HG03571 (cell line): Measurements from ENCODE around the gene SMIM9.
A peak's percentile ranks its signal among the peaks of the same experiment; 100 is the strongest.
"Not testable (repeated sequence)": the region's sequence is repeated elsewhere in the genome, so short reads cannot be mapped to it uniquely, and the experiment has no call there.

ENCODE experiments used
- ATAC-seq: cut with Tn5 transposase; IDR thresholded peaks from one replicate; pipeline ENCODE4 v1.9.1; 2021; ENCODE audit not compliant: unreplicated experiment

Gene SMIM9

DNA sequence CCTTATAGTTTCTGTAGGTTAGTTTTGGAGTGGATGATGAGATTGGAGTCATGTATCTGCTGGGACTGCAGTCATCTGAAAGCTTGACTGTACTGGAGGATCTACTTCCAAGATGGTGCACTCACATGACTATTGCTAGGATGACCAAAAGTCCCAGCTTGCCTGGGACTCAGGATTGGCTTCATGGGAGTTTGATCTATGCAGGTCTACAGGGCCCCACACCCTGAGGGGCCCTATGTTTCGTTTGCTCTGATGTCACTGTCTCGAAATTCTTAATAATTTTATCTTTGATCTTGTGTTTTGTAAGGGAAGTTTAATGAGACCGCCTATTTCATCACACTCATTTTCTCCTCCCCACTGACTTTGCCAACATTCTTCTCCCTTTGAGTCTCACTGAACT is at the start of gene SMIM9:
Gene SMIM9, minus strand, starts transcription at position 101 of the 400 bp plus-strand sequence. CDS start 3,806 bp downstream, outside the sequence.
- no peak for ATAC-seq

DNA sequence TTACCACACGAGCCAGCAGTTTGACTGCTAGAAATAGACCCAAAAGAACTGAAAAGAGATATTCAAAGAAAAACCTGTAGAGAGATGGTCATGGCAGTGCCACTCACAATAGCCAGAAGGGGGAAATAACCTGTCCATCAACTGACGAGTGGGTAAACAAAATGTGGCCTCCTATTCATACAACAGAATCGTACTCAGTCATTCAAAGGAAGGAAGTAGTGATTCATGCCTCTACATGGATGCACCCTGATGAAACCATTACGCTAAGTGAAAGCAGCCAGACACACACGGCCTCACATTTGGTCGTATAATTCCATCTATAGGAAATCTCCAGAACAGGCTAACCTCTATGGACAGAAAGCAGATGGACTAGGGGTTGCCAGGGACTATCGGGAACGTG is 49.6 kb upstream of the SMIM9 start:
- ATAC-seq, result not testable (repeated sequence)

DNA sequence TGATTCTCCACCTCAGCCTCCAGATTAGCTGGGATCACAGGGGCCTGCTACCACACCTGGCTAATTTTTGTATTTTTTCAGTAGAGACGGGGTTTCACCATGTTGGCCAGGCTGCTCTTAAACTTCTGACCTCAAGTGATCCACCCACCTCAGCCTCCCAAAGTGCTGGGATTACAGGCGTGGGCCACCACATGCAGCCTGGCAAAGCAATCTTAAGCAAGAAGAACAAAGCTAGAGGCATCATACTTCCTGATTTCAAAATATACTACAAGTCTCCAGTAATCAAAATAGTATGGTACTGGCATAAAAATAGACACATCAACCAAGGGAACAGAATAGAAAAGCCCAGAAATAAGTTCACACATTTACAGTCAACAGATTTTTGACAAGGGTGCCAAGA is 38.9 kb upstream of the SMIM9 start:
- ATAC-seq, result no peak

DNA sequence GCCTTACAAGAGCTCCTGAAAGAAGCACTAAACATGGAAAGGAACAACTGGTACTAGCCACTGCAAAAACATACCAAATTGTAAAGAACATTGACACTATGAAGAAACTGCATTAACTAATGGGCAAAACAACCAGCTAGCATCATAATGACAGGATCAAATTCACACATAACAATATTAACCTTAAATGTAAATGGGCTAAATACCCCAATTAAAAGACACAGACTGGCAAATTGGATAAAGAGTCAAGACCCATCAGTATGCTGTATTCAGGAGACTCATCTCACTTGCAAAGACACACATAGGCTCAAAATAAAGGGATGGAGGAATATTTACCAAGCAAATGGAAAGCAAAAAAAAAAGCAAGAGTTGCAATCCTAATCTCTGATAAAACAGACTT is 34.1 kb upstream of the SMIM9 start:
- not testable (repeated sequence) for ATAC-seq

- ATAC-seq, result no peak
These were observed 20.8 kb upstream of the SMIM9 start for GRCh38 chrX:154855256-154855655.

- ATAC-seq, result no peak
These were observed 16.6 kb upstream of the SMIM9 start for GRCh38 chrX:154850957-154851611.

DNA sequence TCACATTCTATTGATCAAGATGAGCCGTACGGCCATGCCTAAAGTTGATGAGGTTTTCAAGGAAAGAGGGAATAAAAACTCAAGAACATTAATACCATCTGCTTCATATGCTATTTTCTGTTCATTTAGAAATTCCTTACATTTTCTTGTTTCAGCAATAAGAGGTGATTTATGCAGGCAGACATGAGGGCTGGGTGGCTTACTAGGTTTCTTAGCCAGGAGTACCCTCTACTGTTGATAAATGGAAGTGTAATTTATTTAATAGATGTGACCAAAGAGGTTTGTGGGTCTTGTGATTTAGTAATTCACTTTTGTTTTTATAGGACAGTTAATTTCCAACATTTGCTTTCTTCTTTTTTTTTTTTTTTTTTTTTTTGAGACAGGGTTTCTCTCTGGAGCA is 6.4 kb upstream of the SMIM9 start:
- no peak for ATAC-seq

DNA sequence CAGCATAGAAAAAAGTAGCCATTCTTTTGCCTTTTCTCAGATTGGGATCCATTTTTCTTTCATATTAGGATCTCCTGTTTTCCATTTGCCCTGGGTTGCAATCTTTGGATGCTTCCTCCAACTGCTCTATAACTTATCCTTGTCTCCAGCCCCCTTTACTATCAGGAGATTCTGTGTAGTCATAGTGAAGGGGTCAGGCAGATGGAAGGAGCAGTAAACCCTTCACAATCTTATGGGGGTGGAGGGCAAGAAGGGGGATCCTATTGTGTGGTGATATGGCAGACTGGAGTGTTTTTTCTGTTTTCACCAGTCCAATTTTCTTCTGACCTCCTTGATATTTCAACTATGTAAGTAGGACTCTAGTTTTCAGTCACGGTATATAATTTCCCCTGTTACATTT is 1.7 kb upstream of the SMIM9 start:
- no peak for ATAC-seq

DNA sequence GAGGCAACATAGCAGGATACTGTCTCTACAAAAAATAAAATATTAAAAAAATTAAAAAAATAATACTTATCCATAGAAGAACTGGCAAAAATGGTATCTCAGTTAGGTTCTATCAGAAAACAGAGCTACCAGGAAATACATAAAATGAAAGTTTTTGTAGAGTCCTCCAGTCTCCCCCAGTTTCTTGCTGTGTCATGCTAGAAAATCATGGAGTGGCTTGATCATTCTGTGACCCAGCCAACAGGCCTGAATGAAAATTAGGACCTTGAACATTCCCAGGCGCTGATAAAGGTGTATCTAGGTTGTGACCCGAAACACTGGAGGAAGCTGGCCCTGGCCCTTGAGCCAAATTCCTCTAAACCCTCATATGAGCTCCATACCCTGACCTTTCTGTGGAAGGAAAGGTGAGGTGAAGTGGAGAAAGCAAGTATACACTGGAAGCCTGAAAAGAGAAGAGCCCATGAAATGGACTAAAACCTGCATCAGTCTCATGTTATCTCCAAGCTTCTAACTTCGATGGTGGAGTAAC is 652 bp downstream of the SMIM9 start:
- no peak for ATAC-seq

- no peak for ATAC-seq
These were observed 4.5 kb downstream of the SMIM9 start for GRCh38 chrX:154829926-154830442.

- ATAC-seq, result no peak
These were observed 5.3 kb downstream of the SMIM9 start for GRCh38 chrX:154829134-154829533.

- peak; percentile 25 for ATAC-seq
These were observed 6.5 kb downstream of the SMIM9 start for GRCh38 chrX:154828016-154828408.

- peak; percentile 75 for ATAC-seq
These were observed 7.1 kb downstream of the SMIM9 start for GRCh38 chrX:154827194-154828015.

DNA sequence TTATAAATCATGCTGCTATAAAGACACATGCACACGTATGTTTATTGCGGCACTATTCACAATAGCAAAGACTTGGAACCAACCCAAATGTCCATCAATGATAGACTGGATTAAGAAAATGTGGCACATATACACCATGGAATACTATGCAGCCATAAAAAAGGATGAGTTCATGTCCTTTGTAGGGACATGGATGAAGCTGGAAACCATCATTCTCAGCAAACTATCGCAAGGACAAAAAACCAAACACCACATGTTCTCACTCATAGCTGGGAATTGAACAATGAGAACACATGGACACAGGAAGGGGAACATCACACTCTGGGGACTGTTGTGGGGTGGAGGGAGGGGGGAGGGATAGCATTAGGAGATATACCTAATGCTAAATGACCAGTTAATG is 8.9 kb downstream of the SMIM9 start:
- not testable (repeated sequence) for ATAC-seq

- no peak for ATAC-seq
These were observed 9.8 kb downstream of the SMIM9 start for GRCh38 chrX:154824638-154825037.

DNA sequence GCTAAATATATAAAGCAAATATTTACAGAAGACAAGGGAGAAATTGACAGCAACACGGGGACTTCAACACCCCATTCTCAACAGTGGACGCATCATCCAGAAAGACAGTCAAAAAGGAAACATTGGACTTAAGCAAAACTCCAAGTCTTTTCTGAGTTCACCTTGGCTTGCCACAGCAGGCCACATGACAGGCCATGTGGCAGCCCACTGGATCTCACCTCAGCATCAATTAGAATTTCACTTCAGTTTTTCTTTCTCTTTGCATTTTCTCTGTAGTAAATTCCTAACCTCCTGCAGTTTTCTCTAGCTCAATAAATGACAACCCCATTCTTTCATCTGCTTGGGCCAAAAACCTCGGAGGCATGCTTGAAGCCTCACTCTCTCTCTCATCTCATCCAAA is 12.4 kb downstream of the SMIM9 start:
- no peak for ATAC-seq

DNA sequence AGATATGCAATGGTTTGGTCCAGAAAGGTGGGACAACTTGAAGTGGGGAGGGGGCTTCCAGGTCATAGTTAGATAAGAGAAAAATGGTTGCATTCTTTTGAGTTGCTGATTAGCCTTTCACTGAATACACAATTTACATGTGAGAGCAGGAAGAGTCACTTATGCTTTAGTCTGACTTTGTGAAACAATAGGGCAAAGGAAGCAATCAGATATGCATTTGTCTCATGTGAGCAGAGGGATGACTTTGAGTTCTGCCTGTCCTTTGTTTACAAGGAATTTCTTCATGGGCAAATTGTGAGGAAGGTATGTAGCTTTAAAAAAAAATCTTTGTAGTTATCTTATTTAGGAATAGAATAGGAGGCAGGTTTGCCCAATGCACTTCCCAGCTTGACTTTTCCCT is 12.9 kb downstream of the SMIM9 start:
- no peak for ATAC-seq

GRCh38 chrX:154819771-154820341 is 14.6 kb downstream of the SMIM9 start:
- no peak for ATAC-seq

GRCh38 chrX:154818916-154819770 is 15.3 kb downstream of the SMIM9 start:
- ATAC-seq, result no peak

DNA sequence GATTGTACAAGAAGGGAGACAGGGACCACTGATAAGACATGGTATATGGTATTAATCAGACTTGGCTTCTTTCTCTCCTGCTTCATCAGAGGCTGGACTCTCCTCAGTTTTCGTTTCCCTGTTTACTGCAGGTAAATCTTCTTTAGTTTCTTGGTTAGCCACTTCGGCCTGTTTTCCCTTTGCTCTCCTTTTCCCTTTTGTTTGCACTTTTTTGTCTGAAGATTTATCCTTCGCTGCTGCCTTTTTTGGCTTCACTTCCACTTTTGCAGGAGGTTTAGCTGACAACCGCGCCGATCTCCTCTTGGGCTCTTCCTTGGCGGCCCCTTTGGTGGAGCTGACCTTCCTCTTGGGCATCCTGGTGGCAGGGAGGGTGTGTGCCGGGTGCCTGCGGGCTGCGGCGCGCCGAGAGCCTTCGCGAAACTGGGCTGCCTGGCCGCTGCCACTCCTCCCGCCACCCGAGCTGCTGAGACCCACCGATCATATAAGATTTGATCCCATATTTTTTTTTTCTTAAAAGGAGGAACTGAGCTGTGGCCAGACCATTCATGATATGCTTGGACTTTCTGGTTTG is 17.3 kb downstream of the SMIM9 start:
- not testable (repeated sequence) for ATAC-seq
